GM23338 (cell line): ENCODE measurements around the gene STK33. TPM values are rescaled to one million over a fixed set of nuclear protein-coding genes. Genes with fewer than 3 reads are reported as not detected.

ENCODE experiments used
- ATAC-seq: fragments of 200-7000 bp; cut with Tn5 transposase; 3 replicates; pipeline ENCODE4 v1.9.1; 2020
- DNase-seq: peaks from one replicate; pipeline ENCODE4 v3.0.0-alpha.2; 2015; ENCODE audit warnings: low spot score
- H2AFZ ChIP-seq: fragments of 200-600 bp; sonication (generic); 2 replicates; pipeline ENCODE4 v1.8.0; 2016; ENCODE audit warnings: antibody characterized with exemption, mild to moderate bottlenecking, moderate library complexity
- H3F3A ChIP-seq: fragments of 200-600 bp; sonication (generic); replicated peaks from 2 replicates; pipeline ENCODE4 v1.8.0; 2017; ENCODE audit warnings: antibody characterized with exemption, mixed run types, low read depth
- H3K27ac ChIP-seq: fragments of 200-600 bp; sonication (generic); 2 replicates; pipeline ENCODE4 v1.6.1; 2016; ENCODE audit warnings: low read depth
- H3K27me3 ChIP-seq: fragments of 200-600 bp; sonication (generic); 2 replicates; pipeline ENCODE4 v1.8.0; 2016; ENCODE audit warnings: mild to moderate bottlenecking, mixed run types, moderate library complexity; ENCODE audit not compliant: insufficient read depth
- H3K36me3 ChIP-seq: fragments of 200-600 bp; sonication (generic); 2 replicates; pipeline ENCODE4 v1.8.0; 2016; ENCODE audit warnings: mild to moderate bottlenecking; ENCODE audit not compliant: insufficient read depth
- H3K4me1 ChIP-seq: fragments of 200-600 bp; sonication (generic); 2 replicates; pipeline ENCODE4 v1.8.0; 2016; ENCODE audit warnings: mild to moderate bottlenecking, moderate library complexity; ENCODE audit not compliant: insufficient read depth
- H3K4me2 ChIP-seq: fragments of 200-600 bp; sonication (generic); 2 replicates; pipeline ENCODE4 v1.7.1; 2017; ENCODE audit warnings: mixed run types
- H3K4me3 ChIP-seq: fragments of 200-600 bp; sonication (generic); 2 replicates; pipeline ENCODE4 v1.6.1; 2016; ENCODE audit warnings: mixed run types
- H3K79me2 ChIP-seq: fragments of 200-600 bp; sonication (generic); replicated peaks from 2 replicates; pipeline ENCODE4 v1.8.0; 2017; ENCODE audit warnings: mild to moderate bottlenecking; ENCODE audit not compliant: insufficient read depth
- H3K9me2 ChIP-seq: fragments of 200-600 bp; sonication (generic); 2 replicates; pipeline ENCODE4 v1.8.0; 2017; ENCODE audit not compliant: insufficient read depth
- H4K20me1 ChIP-seq: fragments of 200-600 bp; sonication (generic); replicated peaks from 2 replicates; pipeline ENCODE4 v1.8.0; 2017; ENCODE audit warnings: mild to moderate bottlenecking; ENCODE audit not compliant: insufficient read depth
- H3K27ac Mint-ChIP-seq: 2 replicates; pipeline ENCODE4 v1.8.0; 2020; ENCODE audit warnings: inconsistent platforms, mild to moderate bottlenecking, moderate library complexity, mixed read lengths
- H3K27me3 Mint-ChIP-seq: 3 replicates; pipeline ENCODE4 v1.8.0; 2022; ENCODE audit warnings: low read depth, mild to moderate bottlenecking, moderate library complexity, mixed read lengths, inconsistent platforms; ENCODE audit not compliant: insufficient read depth, poor library complexity
- H3K36me3 Mint-ChIP-seq: 3 replicates; pipeline ENCODE4 v1.8.0; 2021; ENCODE audit warnings: low read depth, mild to moderate bottlenecking, inconsistent platforms, moderate library complexity, mixed read lengths
- H3K4me1 Mint-ChIP-seq: 3 replicates; pipeline ENCODE4 v1.8.0; 2020; ENCODE audit warnings: mild to moderate bottlenecking, inconsistent platforms, mixed read lengths
- H3K4me3 Mint-ChIP-seq: 3 replicates; pipeline ENCODE4 v1.8.0; 2021; ENCODE audit warnings: moderate library complexity, mild to moderate bottlenecking, inconsistent platforms, mixed read lengths
- H3K9me3 Mint-ChIP-seq: 3 replicates; pipeline ENCODE4 v1.8.0; 2020; ENCODE audit warnings: moderate library complexity, mild to moderate bottlenecking, inconsistent platforms, mixed read lengths
- CREB1 ChIP-seq: fragments of 250-450 bp; sonication (Bioruptor Pico); IDR thresholded peaks from 2 replicates; pipeline ENCODE4 v1.5.0; 2020; ENCODE audit warnings: low read depth, mild to moderate bottlenecking, moderate library complexity
- ETS1 ChIP-seq: IDR thresholded peaks from 2 replicates; pipeline ENCODE4 v1.6.1; 2016; ENCODE audit warnings: antibody characterized with exemption
- EZH2 ChIP-seq: fragments of 200-600 bp; sonication (generic); IDR thresholded peaks from one replicate; pipeline ENCODE4 v1.8.0; 2017; ENCODE audit warnings: antibody characterized with exemption, mild to moderate bottlenecking, low read depth; ENCODE audit not compliant: unreplicated experiment
- EZH2phosphoT487 ChIP-seq: fragments of 200-600 bp; sonication (generic); IDR thresholded peaks from one replicate; pipeline ENCODE4 v1.8.1; 2018; ENCODE audit warnings: antibody characterized with exemption; ENCODE audit not compliant: unreplicated experiment
- JUNB ChIP-seq: IDR thresholded peaks from one replicate; pipeline ENCODE4 v1.6.1; 2016; ENCODE audit warnings: antibody characterized with exemption; ENCODE audit not compliant: unreplicated experiment
- ZNF331 ChIP-seq: fragments of 250-450 bp; sonication (Bioruptor Pico); IDR thresholded peaks from 2 replicates; pipeline ENCODE4 v1.5.0; 2020; ENCODE audit warnings: low read depth, mild to moderate bottlenecking, moderate library complexity
- ZNF462 ChIP-seq: fragments of 250-450 bp; sonication (Bioruptor Pico); IDR thresholded peaks from 2 replicates; pipeline ENCODE4 v1.5.0; 2020; ENCODE audit warnings: mild to moderate bottlenecking, moderate library complexity
- polyA plus RNA-seq: library from polyadenylated mRNA; unstranded; fragments of >200 nt; fragmentation: Nextera tagmentation; extraction: Ambion mirVana; gene quantifications from 2 replicates; pipeline ENCODE4 v1.2.1, GENCODE V29; 2016
- total RNA-seq: library from RNA; depleted of rRNA; stranded (reverse); fragments of >200 nt; shearing (Covaris generic); gene quantifications from 2 replicates; pipeline ENCODE4 v1.2.3, GENCODE V29; 2014

STK33 gene
- total and polyA plus RNA-seq, 2 experiments from 2014 or later: 17.2 to 18.2 TPM

- Histone ChIP-seq H2AFZ (0 out of 2 replicates have a peak overlapping the region, but pooled peaks have one; percentile 4), H4K20me1 (no peaks in the 10 kb centered on the region; the same call in 1 of the 2 replicates), H3K4me1 (peaks cover 17% of the 10 kb centered on the region), H3K27me3 (no peaks in the 10 kb centered on the region), H3K79me2 (no peaks in the 10 kb centered on the region), H3K27ac (no peak overlapping the region), H3K9me2 (no peaks in the 10 kb centered on the region), H3K4me2 (no peak overlapping the region), H3F3A (no peaks in the 10 kb centered on the region), H3K4me3 (no peak overlapping the region), H3K36me3 (no peaks in the 10 kb centered on the region)
- TF ChIP-seq ETS1: no peak
- TF ChIP-seq ZNF462 (CRISPR knock-in tag): no peak
- TF ChIP-seq EZH2phosphoT487: no peak
- TF ChIP-seq CREB1: no peak
- no peak for TF ChIP-seq JUNB
- no peak for TF ChIP-seq ZNF331
- TF ChIP-seq EZH2: no peak
- DNase-seq (no peak), ATAC-seq (no peak)
- H3K4me1 Mint-ChIP-seq: peaks cover 36% of the 10 kb centered on the region
- H3K4me3 Mint-ChIP-seq: no peak overlapping the region
- H3K9me3 Mint-ChIP-seq: no peaks in the 10 kb centered on the region
- no peak overlapping the region for H3K27ac Mint-ChIP-seq
- no peaks in the 10 kb centered on the region; the same call in 2 of the 3 replicates for H3K36me3 Mint-ChIP-seq
- peaks cover 1% of the 10 kb centered on the region for H3K27me3 Mint-ChIP-seq
These were observed 206.9 kb downstream of the STK33 start for GRCh38 chr11:8387141-8387540.
